ENCODE data around the gene TRABD.

- TF ChIP-seq CTCF (optimal IDR thresholded peaks at IDR 0.05 in 1 of 3, IDR thresholded peaks at IDR 0.05 in 1 of 3, conservative IDR thresholded peaks at IDR 0.05 in 1 of 3; ENCODE audit: extremely low read depth in 1 of 3, insufficient read depth in 2 of 3, low read length in 3 of 3) (no peak), EZH2 (IDR thresholded peaks at IDR 0.05; ENCODE audit: low read length) (no peak)
These were observed 11.5 kb downstream of the TRABD start for GRCh38 chr22:50197000-50197800.

Measured in keratinocyte (primary cell).